Fibroblast of skin of right biceps (primary cell): ENCODE results near the gene FRMD8.

ENCODE experiments used
- DNase-seq: peaks from one replicate; pipeline ENCODE4 v3.0.0-alpha.2; 2013

FRMD8 gene

GRCh38 chr11:65459552-65459951 lies 73.1 kb downstream of the FRMD8 start:
- DNase-seq: no peak
